PC-3 (cell line): ENCODE data around the gene DLEC1. TPM values are rescaled to one million over a fixed set of nuclear protein-coding genes. Genes with fewer than 3 reads are reported as not detected.

Experiments used
- ATAC-seq: fragments of 200-7000 bp; cut with Tn5 transposase; 2 replicates; pipeline ENCODE4 v1.9.1; 2020; ENCODE audit warnings: mild to moderate bottlenecking, moderate library complexity
- BruUV-seq: library from RNA; stranded (reverse); fragments of 400-500 nt; replicated peaks from 2 replicates; lab custom pipeline; 2021; lab: Mats Ljungman, UMichigan
- CTCF ChIA-PET: fragments of 300-600 bp; sonication (Branson Sonifier 250); formaldehyde crosslinking; loops from one replicate; lab custom pipeline; 2022; ENCODE audit warnings: antibody characterized with exemption; lab: Charles Lee
- POLR2A ChIA-PET: fragments of 300-600 bp; sonication (Branson Sonifier 250); formaldehyde crosslinking; loops from one replicate; lab custom pipeline; 2022; ENCODE audit warnings: antibody characterized with exemption; ENCODE audit not compliant: unreplicated experiment; lab: Charles Lee
- DNase-seq: peaks from one replicate; pipeline ENCODE4 v3.0.0-alpha.2; 2015
- H2AFZ ChIP-seq: fragments of 300-600 bp; sonication (generic); 2 replicates; pipeline ENCODE4 v1.6.0; 2016; ENCODE audit warnings: antibody characterized with exemption, low read length
- H3F3A ChIP-seq: fragments of 300-600 bp; sonication (generic); one replicate; pipeline ENCODE4 v1.6.0; 2017; ENCODE audit warnings: antibody characterized with exemption, low read length, control low read depth, mild to moderate bottlenecking; ENCODE audit not compliant: unreplicated experiment
- H3K27ac ChIP-seq: fragments of 300-600 bp; sonication (generic); 2 replicates; pipeline ENCODE4 v1.5.1; 2016; ENCODE audit warnings: mild to moderate bottlenecking, low read length
- H3K27me3 ChIP-seq: fragments of 300-600 bp; sonication (generic); 2 replicates; pipeline ENCODE4 v1.6.1; 2016; ENCODE audit warnings: low read length, mixed read lengths
- H3K36me3 ChIP-seq: fragments of 300-600 bp; sonication (generic); 2 replicates; pipeline ENCODE4 v1.6.1; 2016; ENCODE audit warnings: low read depth, mixed run types, low read length, mixed read lengths
- H3K4me1 ChIP-seq: fragments of 300-600 bp; sonication (generic); 2 replicates; pipeline ENCODE4 v1.5.1; 2016; ENCODE audit warnings: low read length; ENCODE audit not compliant: insufficient read depth
- H3K4me2 ChIP-seq: fragments of 300-600 bp; sonication (generic); 2 replicates; pipeline ENCODE4 v1.6.0; 2016; ENCODE audit warnings: low read length
- H3K4me3 ChIP-seq: fragments of 300-600 bp; sonication (generic); 2 replicates; pipeline ENCODE4 v1.5.1; 2016; ENCODE audit warnings: mild to moderate bottlenecking, low read length, mixed read lengths
- H3K79me2 ChIP-seq: fragments of 300-600 bp; sonication (generic); 2 replicates; pipeline ENCODE4 v1.6.1; 2017; ENCODE audit warnings: low read length, mixed read lengths
- H3K9ac ChIP-seq: fragments of 300-600 bp; sonication (generic); 2 replicates; pipeline ENCODE4 v1.6.0; 2016; ENCODE audit warnings: mild to moderate bottlenecking, low read length
- H3K9me2 ChIP-seq: fragments of 300-600 bp; sonication (generic); replicated peaks from 2 replicates; pipeline ENCODE4 v1.6.1; 2016; ENCODE audit warnings: mixed run types, low read length, mixed read lengths
- H3K9me3 ChIP-seq: fragments of 300-600 bp; sonication (generic); 2 replicates; pipeline ENCODE4 v1.6.1; 2016; ENCODE audit warnings: low read length, mixed read lengths
- H4K20me1 ChIP-seq: fragments of 300-600 bp; sonication (generic); 2 replicates; pipeline ENCODE4 v1.6.1; 2016; ENCODE audit warnings: low read length, mixed read lengths
- EZH2 ChIP-seq: fragments of 300-600 bp; sonication (generic); IDR thresholded peaks from one replicate; pipeline ENCODE4 v1.6.1; 2017; ENCODE audit warnings: antibody characterized with exemption, mild to moderate bottlenecking, low read length; ENCODE audit not compliant: unreplicated experiment
- EZH2phosphoT487 ChIP-seq: fragments of 300-600 bp; sonication (generic); IDR thresholded peaks from 2 replicates; pipeline ENCODE4 v1.6.1; 2018; ENCODE audit warnings: mild to moderate bottlenecking, antibody characterized with exemption, low read length, borderline replicate concordance
- intact Hi-C: fragments of 100-400 bp; cut with micrococcal nuclease; formaldehyde crosslinking; loops from 2 replicates; pipeline ENCODE4 v1.9.0; 2023
- total RNA-seq: library from RNA; depleted of rRNA; stranded (reverse); fragments of >200 nt; gene quantifications from 2 replicates; pipeline ENCODE4 v1.2.3, GENCODE V29; 2014
- TF ChIP-seq, protein P1 (sequence below): fragments of 300-600 bp; sonication (generic); conservative IDR thresholded peaks from 2 replicates; pipeline ENCODE4 v1.5.1; 2017; ENCODE audit warnings: antibody characterized with exemption, low read depth, mild to moderate bottlenecking, low read length

DLEC1 gene
- total RNA-seq, 1 experiment from 2014 or later = not detected

- H3K79me2 ChIP-seq = no peaks in the 10 kb centered on the region
- DNase-seq (no peak), ATAC-seq (no peak)
- no peak overlapping the region for H3K4me3 ChIP-seq
- TF ChIP-seq EZH2phosphoT487 (no peak), EZH2 (no peak)
- TF ChIP-seq, protein P1, sequence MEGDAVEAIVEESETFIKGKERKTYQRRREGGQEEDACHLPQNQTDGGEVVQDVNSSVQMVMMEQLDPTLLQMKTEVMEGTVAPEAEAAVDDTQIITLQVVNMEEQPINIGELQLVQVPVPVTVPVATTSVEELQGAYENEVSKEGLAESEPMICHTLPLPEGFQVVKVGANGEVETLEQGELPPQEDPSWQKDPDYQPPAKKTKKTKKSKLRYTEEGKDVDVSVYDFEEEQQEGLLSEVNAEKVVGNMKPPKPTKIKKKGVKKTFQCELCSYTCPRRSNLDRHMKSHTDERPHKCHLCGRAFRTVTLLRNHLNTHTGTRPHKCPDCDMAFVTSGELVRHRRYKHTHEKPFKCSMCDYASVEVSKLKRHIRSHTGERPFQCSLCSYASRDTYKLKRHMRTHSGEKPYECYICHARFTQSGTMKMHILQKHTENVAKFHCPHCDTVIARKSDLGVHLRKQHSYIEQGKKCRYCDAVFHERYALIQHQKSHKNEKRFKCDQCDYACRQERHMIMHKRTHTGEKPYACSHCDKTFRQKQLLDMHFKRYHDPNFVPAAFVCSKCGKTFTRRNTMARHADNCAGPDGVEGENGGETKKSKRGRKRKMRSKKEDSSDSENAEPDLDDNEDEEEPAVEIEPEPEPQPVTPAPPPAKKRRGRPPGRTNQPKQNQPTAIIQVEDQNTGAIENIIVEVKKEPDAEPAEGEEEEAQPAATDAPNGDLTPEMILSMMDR = no peak
- CTCF ChIA-PET = no interaction called here
- no peak overlapping the region for H3K9ac ChIP-seq
- no peak overlapping the region for H3K27ac ChIP-seq
- H3F3A ChIP-seq = no peaks in the 10 kb centered on the region
- peaks cover 11% of the 10 kb centered on the region for H3K4me1 ChIP-seq
- H2AFZ ChIP-seq = no peak overlapping the region
- no peaks in the 10 kb centered on the region for H3K9me2 ChIP-seq
- no peaks in the 10 kb centered on the region for H3K27me3 ChIP-seq
- H3K36me3 ChIP-seq = no peaks in the 10 kb centered on the region
- H4K20me1 ChIP-seq = no peaks in the 10 kb centered on the region
- no peak overlapping the region for H3K4me2 ChIP-seq
- no peaks in the 10 kb centered on the region for H3K9me3 ChIP-seq
- POLR2A ChIA-PET = no interaction called here
- intact Hi-C loops = loop anchor here (10.0 kb wide), 2 partner anchors 445 to 475 kb away; partner anchors contain the start of gene ACVR2B
- no TSS peak for BruUV-seq
These were observed 29.0 kb upstream of the DLEC1 start for GRCh38 chr3:38009807-38010591.

DNA sequence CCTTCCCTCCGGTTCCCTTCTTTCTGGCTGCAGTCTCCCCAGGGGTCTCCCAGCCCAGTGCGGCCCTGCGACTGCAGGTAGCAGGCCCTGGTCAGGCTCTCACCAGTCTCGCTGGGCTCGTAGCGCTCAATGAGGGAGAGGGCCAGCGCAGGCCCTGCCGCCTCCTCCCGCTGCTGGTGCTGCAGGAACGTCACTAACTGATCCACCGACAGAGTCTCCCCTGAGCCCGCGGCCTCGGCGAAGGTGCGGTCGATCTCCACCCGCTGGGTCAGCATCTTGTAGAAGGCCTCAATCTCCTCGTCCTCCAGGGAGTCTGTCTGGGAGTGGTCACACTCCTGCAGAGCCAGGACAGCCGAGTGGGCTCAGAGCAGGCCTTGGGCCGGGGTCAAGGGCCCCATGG lies 27.9 kb upstream of the DLEC1 start:
- ChIA-PET POLR2A (no interaction called here), CTCF (no interaction called here)

More for the DNA sequence above, 27.9 kb upstream of the DLEC1 start:
- no peak overlapping the region for H2AFZ ChIP-seq
- H3K9me3 ChIP-seq = no peaks in the 10 kb centered on the region
- 0 out of 2 replicates have a peak, but pooled peaks cover under 1% of the 10 kb centered on the region for H3K36me3 ChIP-seq
- ATAC-seq (no peak), DNase-seq (no peak)
- intact Hi-C loops = no loop called here
- H3F3A ChIP-seq = no peaks in the 10 kb centered on the region
- no peaks in the 10 kb centered on the region for H4K20me1 ChIP-seq
- 0 out of 2 replicates have a peak, but pooled peaks cover under 1% of the 10 kb centered on the region for H3K4me1 ChIP-seq
- no peak overlapping the region for H3K4me2 ChIP-seq
- H3K79me2 ChIP-seq = no peaks in the 10 kb centered on the region
- TF ChIP-seq, protein P1 = no peak
- TF ChIP-seq EZH2 (no peak), EZH2phosphoT487 (no peak)
- BruUV-seq = no TSS peak
- H3K27ac ChIP-seq = no peak overlapping the region
- H3K27me3 ChIP-seq = no peaks in the 10 kb centered on the region
- H3K9me2 ChIP-seq = no peaks in the 10 kb centered on the region
- H3K4me3 ChIP-seq = no peak overlapping the region
- no peak overlapping the region for H3K9ac ChIP-seq
